GM12865 (cell line): Measurements from ENCODE around the gene PPP1CA.

Source experiments
- DNase-seq: peaks from one replicate; pipeline ENCODE4 v3.0.0; 2010; ENCODE audit warnings: low read depth
- H3K4me3 ChIP-seq: 2 replicates; pipeline ENCODE4 v1.5.1; 2011; ENCODE audit warnings: mild to moderate bottlenecking, low read depth, low read length, control low read depth
- TF ChIP-seq, protein P1 (sequence below): IDR thresholded peaks from 2 replicates; pipeline ENCODE4 v1.5.1; 2011; ENCODE audit warnings: low read length, control low read depth, low read depth, inconsistent platforms; ENCODE audit not compliant: insufficient read depth; ENCODE audit errors: missing control alignments

PPP1CA gene

DNA sequence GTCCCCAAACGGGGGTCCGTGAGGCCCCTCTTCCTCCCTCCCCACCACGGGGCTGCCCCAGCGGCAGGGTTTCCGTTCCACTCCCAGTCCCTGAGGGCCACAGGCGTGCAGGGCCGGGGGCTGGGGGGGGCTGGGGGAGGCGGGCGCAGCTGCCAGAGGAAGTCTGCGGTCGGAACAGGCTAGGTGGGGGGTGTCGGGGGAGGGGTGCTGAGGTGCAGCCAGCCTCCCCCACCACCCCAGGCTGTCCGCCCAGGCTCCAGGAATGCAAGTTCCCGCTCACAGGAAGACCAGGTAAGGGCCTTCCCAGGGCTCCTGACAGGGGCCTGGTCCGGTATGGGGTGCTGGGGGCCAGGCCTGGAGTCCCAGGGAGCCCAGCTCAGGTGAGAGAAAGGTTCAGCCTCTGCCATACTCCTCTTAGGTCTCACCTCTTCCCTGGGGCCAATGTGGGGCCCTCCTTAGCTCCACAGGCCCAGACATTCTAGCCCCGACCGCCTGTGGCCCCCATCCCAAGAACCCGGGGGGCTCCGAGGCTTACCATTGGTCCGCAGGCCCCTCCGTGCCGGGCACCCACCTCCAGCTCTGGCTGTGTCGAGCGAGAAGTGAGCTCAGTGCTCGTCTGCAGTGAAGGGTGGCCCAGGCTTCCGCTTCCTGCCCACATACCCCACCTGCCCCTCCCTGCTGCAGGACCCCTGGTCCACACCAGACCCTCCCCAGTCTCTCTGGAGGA, 35.6 kb upstream of the PPP1CA start, which contains the start of gene PTPRCAP:
TSS of gene PTPRCAP (minus strand) at position 601 of the 727 bp plus-strand sequence. CDS start at position 538, 63 bp downstream.
- DNase-seq = peak; percentile 86
- TF ChIP-seq, protein P1, sequence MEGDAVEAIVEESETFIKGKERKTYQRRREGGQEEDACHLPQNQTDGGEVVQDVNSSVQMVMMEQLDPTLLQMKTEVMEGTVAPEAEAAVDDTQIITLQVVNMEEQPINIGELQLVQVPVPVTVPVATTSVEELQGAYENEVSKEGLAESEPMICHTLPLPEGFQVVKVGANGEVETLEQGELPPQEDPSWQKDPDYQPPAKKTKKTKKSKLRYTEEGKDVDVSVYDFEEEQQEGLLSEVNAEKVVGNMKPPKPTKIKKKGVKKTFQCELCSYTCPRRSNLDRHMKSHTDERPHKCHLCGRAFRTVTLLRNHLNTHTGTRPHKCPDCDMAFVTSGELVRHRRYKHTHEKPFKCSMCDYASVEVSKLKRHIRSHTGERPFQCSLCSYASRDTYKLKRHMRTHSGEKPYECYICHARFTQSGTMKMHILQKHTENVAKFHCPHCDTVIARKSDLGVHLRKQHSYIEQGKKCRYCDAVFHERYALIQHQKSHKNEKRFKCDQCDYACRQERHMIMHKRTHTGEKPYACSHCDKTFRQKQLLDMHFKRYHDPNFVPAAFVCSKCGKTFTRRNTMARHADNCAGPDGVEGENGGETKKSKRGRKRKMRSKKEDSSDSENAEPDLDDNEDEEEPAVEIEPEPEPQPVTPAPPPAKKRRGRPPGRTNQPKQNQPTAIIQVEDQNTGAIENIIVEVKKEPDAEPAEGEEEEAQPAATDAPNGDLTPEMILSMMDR = no peak
- peak within 1 kb of the TSS; percentile 88 for H3K4me3 ChIP-seq

DNA sequence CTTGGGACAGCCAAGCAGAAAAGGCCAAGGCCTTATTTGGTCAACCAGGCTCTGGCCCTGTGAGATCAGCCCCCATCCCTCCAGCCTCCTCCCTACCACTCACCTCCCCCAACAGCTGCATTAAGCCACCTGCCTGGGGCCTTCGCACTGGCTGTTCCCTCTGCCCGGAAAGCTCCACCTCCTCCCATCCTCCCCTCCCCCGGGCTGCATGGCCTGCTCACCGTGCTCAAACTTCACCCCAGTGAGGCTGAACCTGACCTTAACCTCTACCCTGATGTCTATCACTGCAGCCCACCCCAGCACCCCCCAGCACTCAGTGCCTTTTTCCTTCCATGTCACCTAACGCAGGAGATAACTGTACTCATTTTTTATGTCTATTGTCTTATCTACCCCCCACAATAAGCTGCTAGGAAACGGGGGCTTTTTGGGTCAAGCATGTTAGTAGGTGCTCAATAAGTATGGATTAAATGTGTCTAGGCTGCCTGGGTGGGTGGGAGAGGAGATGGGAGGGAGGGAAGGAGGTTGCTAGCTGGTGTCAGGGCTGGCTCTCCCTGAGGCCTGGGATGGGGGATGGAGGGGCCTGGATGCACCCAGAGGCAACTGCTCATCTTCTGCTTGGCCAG, 34.9 kb upstream of the PPP1CA start:
- peak overlapping the region; percentile 88 for H3K4me3 ChIP-seq
- TF ChIP-seq, protein P1 = no peak
- peak; percentile 93 for DNase-seq

DNA sequence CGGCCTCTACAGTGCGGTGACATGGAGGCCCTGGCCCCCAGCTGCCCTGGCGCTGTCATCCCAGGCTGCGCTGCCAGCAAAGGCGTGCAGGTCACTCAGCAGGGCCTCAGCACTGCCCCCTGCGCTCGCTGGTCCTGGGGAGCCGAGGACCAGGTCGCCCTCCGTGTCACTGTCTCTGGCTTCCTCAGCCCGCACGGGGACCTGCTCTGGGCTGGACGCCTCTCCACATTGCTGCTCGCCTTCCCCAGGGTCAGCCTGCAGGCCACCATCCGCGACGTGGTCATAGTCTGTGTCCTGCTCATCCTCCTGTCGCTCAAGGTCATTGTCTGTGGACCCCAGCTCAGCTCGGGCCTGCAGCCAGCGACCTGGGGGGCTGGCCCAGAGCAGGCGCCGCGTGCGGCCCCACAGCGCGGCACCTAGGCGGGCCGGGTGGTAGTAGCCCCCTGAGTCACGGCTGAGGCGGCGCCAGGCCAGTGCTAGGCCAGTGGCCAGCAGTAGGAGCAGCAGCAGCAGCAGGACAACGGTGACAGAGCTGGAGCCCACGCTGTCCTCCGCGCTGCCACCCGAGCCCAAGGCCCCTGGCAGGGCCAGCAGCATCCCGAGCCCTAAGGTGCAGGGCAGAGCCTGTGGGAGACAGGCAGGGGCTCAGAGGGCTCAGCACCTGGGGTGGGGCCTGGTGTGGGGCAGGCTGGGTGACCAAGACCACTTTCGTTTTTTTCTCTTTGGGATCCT, 34.2 kb upstream of the PPP1CA start:
- DNase-seq = peak; percentile 21
- H3K4me3 ChIP-seq = peak overlapping the region; percentile 88
- TF ChIP-seq, protein P1 = no peak

- peak overlapping the region; percentile 88 for H3K4me3 ChIP-seq
- DNase-seq = peak; percentile 15
- TF ChIP-seq, protein P1 = no peak
Observed at GRCh38 chr11:67435031-67435726, 33.5 kb upstream of the PPP1CA start.

DNA sequence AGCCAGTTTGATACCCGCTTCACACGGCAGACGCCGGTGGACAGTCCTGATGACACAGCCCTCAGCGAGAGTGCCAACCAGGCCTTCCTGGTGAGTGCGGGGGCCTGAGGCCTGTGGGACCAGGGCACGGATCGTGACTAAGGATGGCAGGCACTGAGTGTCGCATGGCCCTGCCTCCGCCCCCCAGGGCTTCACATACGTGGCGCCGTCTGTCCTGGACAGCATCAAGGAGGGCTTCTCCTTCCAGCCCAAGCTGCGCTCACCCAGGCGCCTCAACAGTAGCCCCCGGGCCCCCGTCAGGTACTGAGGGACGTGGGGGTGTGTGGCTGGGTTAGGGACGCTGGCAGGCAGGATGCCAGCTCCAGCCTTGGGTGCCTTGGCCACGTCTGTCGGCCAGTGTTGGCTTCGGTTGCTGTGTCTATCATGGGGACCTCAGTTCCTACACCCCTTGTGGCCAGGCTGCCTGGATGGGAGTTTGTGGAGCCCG, 32.8 kb upstream of the PPP1CA start:
- DNase-seq = peak; percentile 46
- H3K4me3 ChIP-seq = peak overlapping the region; percentile 88
- TF ChIP-seq, protein P1 = no peak
